ENCODE measurements around the gene B4GALT5.

The B4GALT5 gene

GRCh38 chr20:49679634-49680033 is 34.0 kb downstream of the B4GALT5 start:
- Histone ChIP-seq H3K4me2 (ENCODE audit: low read length) (peak overlapping the region; percentile 74), H3K4me3 (ENCODE audit: low read length) (peak overlapping the region; percentile 23), H3K9me3 (ENCODE audit: insufficient read depth, low read length) (no peaks in the 10 kb centered on the region), H3K9ac (ENCODE audit: low read length) (peak overlapping the region; percentile 7; the same call in 1 of the 2 replicates), H3K79me2 (ENCODE audit: low read length) (peaks cover 100% of the 10 kb centered on the region), H2AFZ (ENCODE audit: low read depth, low read length) (no peak overlapping the region), H3K36me3 (replicated peaks; ENCODE audit: low read depth, low read length) (peaks cover 10% of the 10 kb centered on the region), H3K27ac (ENCODE audit: low read length) (peak overlapping the region; percentile 88), H3K27me3 (ENCODE audit: low read depth, low read length) (no peaks in the 10 kb centered on the region), H4K20me1 (ENCODE audit: insufficient read depth, low read length) (peaks cover 85% of the 10 kb centered on the region), H3K4me1 (ENCODE audit: low read length) (peaks cover 73% of the 10 kb centered on the region)
- no peak for TF ChIP-seq CTCF (IDR thresholded peaks at IDR 0.05; ENCODE audit: low read depth, low read length)

- Histone ChIP-seq H3K27me3 (ENCODE audit: low read depth, low read length) (no peaks in the 10 kb centered on the region), H3K4me2 (ENCODE audit: low read length) (peak overlapping the region; percentile 74), H4K20me1 (ENCODE audit: insufficient read depth, low read length) (peaks cover 83% of the 10 kb centered on the region), H3K9me3 (ENCODE audit: insufficient read depth, low read length) (no peaks in the 10 kb centered on the region), H3K36me3 (replicated peaks; ENCODE audit: low read depth, low read length) (peaks cover 13% of the 10 kb centered on the region), H3K79me2 (ENCODE audit: low read length) (peaks cover 100% of the 10 kb centered on the region), H3K4me1 (ENCODE audit: low read length) (peaks cover 84% of the 10 kb centered on the region), H2AFZ (ENCODE audit: low read depth, low read length) (no peak overlapping the region), H3K9ac (ENCODE audit: low read length) (peak overlapping the region; percentile 6; the same call in 1 of the 2 replicates), H3K4me3 (ENCODE audit: low read length) (peak overlapping the region; percentile 23), H3K27ac (ENCODE audit: low read length) (peak overlapping the region; percentile 88)
- TF ChIP-seq EZH2phosphoT487 (IDR thresholded peaks at IDR 0.05; ENCODE audit: low read depth): no peak
- TF ChIP-seq CTCF (IDR thresholded peaks at IDR 0.05; ENCODE audit: low read depth, low read length): no peak
Measured at GRCh38 chr20:49677777-49678758, 35.6 kb downstream of the B4GALT5 start.

- H3K9me3 ChIP-seq (ENCODE audit: insufficient read depth, low read length): no peaks in the 10 kb centered on the region
- peak overlapping the region; percentile 58 for H3K9ac ChIP-seq (ENCODE audit: low read length)
- peaks cover 17% of the 10 kb centered on the region for H3K36me3 ChIP-seq (replicated peaks; ENCODE audit: low read depth, low read length)
- peak overlapping the region; percentile 88 for H3K27ac ChIP-seq (ENCODE audit: low read length)
- H3K4me3 ChIP-seq (ENCODE audit: low read length): peak overlapping the region; percentile 44
- peaks cover 81% of the 10 kb centered on the region for H4K20me1 ChIP-seq (ENCODE audit: insufficient read depth, low read length)
- TF ChIP-seq EZH2phosphoT487 (IDR thresholded peaks at IDR 0.05; ENCODE audit: low read depth) (no peak), CTCF (IDR thresholded peaks at IDR 0.05; ENCODE audit: low read depth, low read length) (no peak)
- no peaks in the 10 kb centered on the region for H3K27me3 ChIP-seq (ENCODE audit: low read depth, low read length)
- peaks cover 100% of the 10 kb centered on the region for H3K79me2 ChIP-seq (ENCODE audit: low read length)
- H3K4me2 ChIP-seq (ENCODE audit: low read length): peak overlapping the region; percentile 74
- no peak overlapping the region for H2AFZ ChIP-seq (ENCODE audit: low read depth, low read length)
- H3K4me1 ChIP-seq (ENCODE audit: low read length): peaks cover 97% of the 10 kb centered on the region
Measured at GRCh38 chr20:49676581-49677291, 36.9 kb downstream of the B4GALT5 start.

All from OCI-LY3 (cell line).